Endothelial cell (in vitro differentiated cells): ENCODE measurements around the gene PDLIM7. TPM values are rescaled to one million over a fixed set of nuclear protein-coding genes. Genes with fewer than 3 reads are reported as not detected.

Experiments used
- DNase-seq: peaks from one replicate; pipeline ENCODE4 v3.0.0; 2021; ENCODE audit warnings: low spot score
- H3K27ac Mint-ChIP-seq: one replicate; pipeline ENCODE4 v1.8.0; 2021; ENCODE audit warnings: mixed read lengths, inconsistent platforms; ENCODE audit not compliant: unreplicated experiment
- H3K27me3 Mint-ChIP-seq: one replicate; pipeline ENCODE4 v1.8.0; 2021; ENCODE audit warnings: mild to moderate bottlenecking, moderate library complexity, mixed read lengths, inconsistent platforms; ENCODE audit not compliant: unreplicated experiment
- H3K36me3 Mint-ChIP-seq: one replicate; pipeline ENCODE4 v1.8.0; 2021; ENCODE audit warnings: mild to moderate bottlenecking, low read depth, mixed read lengths, inconsistent platforms; ENCODE audit not compliant: unreplicated experiment
- H3K4me1 Mint-ChIP-seq: one replicate; pipeline ENCODE4 v1.8.0; 2021; ENCODE audit warnings: mild to moderate bottlenecking, mixed read lengths, inconsistent platforms; ENCODE audit not compliant: unreplicated experiment
- H3K4me3 Mint-ChIP-seq: one replicate; pipeline ENCODE4 v1.8.0; 2021; ENCODE audit warnings: mild to moderate bottlenecking, mixed read lengths, inconsistent platforms; ENCODE audit not compliant: unreplicated experiment
- H3K9me3 Mint-ChIP-seq: one replicate; pipeline ENCODE4 v1.8.0; 2021; ENCODE audit warnings: mixed read lengths, inconsistent platforms; ENCODE audit not compliant: unreplicated experiment
- total RNA-seq: library from RNA; stranded (reverse); fragmentation: NEBNext Ultra II Directional; extraction: Animal tissue kit (Norgen Biotek cat#: 25700); gene quantifications from one replicate; pipeline ENCODE4 v1.2.1, GENCODE V29; 2021; ENCODE audit not compliant: unreplicated experiment
- TF ChIP-seq, protein P1 (sequence below): fragments of 200-600 bp; sonication (generic); IDR thresholded peaks from one replicate; pipeline ENCODE4 v1.5.0; 2021; ENCODE audit warnings: antibody characterized with exemption; ENCODE audit not compliant: unreplicated experiment

Gene PDLIM7
- total RNA-seq, 1 donor from 2014 or later: 238 TPM

DNA sequence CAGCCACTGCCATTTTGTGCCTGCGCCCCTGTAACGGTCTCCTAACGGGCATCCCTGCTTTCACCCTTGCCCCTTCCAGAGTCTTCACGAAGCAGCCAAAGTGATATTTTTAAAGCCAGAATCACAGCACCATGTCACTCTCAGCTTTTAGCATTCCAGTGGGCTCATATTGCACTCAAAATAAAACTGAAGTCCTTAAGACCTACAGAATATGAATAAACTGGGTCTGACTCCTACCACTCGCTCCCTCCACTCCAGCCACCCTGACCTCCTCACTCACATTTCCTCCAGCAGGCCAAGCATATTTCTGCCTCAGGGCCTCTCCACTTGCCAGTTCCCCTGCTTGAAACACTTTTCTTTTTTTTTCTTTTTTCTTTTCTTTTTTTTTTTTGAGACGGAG is 2.4 kb upstream of the PDLIM7 start:
- Mint-ChIP-seq H3K27ac (no peak overlapping the region), H3K36me3 (peaks cover 14% of the 10 kb centered on the region), H3K4me1 (peaks cover 29% of the 10 kb centered on the region), H3K27me3 (peaks cover 10% of the 10 kb centered on the region), H3K9me3 (no peaks in the 10 kb centered on the region), H3K4me3 (peak overlapping the region; percentile 27)
- TF ChIP-seq, protein P1, sequence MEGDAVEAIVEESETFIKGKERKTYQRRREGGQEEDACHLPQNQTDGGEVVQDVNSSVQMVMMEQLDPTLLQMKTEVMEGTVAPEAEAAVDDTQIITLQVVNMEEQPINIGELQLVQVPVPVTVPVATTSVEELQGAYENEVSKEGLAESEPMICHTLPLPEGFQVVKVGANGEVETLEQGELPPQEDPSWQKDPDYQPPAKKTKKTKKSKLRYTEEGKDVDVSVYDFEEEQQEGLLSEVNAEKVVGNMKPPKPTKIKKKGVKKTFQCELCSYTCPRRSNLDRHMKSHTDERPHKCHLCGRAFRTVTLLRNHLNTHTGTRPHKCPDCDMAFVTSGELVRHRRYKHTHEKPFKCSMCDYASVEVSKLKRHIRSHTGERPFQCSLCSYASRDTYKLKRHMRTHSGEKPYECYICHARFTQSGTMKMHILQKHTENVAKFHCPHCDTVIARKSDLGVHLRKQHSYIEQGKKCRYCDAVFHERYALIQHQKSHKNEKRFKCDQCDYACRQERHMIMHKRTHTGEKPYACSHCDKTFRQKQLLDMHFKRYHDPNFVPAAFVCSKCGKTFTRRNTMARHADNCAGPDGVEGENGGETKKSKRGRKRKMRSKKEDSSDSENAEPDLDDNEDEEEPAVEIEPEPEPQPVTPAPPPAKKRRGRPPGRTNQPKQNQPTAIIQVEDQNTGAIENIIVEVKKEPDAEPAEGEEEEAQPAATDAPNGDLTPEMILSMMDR: no peak
- no peak for DNase-seq

DNA sequence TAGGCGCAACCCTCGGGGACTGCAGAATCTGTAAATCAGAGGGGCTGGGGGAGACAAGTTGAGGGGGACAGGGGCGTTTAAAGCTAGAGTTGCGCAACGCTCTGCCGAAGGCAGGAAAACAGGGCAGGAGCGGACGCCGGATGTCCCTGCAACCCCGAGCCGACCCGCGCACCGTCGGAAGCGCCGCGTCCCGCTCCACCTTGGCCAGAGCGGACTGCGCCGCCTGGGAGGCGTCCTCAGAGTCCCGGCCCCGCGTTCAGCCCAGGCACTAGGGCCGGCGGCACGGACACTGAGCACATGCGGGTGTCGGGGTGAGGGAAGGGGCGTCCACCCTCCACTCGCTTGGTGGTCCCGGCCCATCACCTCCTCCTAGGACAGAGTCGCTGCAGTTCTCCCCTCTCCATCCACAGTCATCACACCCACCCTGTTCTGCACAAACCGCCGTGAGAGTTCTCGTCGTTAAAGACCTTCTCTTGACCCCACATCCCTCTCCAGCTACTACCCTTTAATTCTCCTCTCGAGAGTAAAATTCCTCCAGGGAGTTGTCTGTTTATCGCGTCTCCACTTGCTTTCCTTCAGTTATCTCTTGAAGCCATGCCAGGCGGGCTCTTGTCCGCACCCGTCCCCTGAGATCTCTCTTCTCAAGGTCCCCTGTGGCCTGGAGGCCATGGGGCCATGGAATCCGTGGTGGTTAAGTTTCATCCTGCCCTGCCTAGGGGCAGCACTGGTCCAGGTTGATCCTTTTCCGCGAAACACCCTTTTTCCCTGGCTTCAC is 796 bp upstream of the PDLIM7 start:
- H3K4me1 Mint-ChIP-seq: peaks cover 36% of the 10 kb centered on the region
- peak overlapping the region; percentile 89 for H3K4me3 Mint-ChIP-seq
- no peaks in the 10 kb centered on the region for H3K9me3 Mint-ChIP-seq
- peak; percentile 68 for DNase-seq
- peaks cover 14% of the 10 kb centered on the region for H3K36me3 Mint-ChIP-seq
- peaks cover 10% of the 10 kb centered on the region for H3K27me3 Mint-ChIP-seq
- H3K27ac Mint-ChIP-seq: peak overlapping the region; percentile 87
- TF ChIP-seq, protein P1: no peak

DNA sequence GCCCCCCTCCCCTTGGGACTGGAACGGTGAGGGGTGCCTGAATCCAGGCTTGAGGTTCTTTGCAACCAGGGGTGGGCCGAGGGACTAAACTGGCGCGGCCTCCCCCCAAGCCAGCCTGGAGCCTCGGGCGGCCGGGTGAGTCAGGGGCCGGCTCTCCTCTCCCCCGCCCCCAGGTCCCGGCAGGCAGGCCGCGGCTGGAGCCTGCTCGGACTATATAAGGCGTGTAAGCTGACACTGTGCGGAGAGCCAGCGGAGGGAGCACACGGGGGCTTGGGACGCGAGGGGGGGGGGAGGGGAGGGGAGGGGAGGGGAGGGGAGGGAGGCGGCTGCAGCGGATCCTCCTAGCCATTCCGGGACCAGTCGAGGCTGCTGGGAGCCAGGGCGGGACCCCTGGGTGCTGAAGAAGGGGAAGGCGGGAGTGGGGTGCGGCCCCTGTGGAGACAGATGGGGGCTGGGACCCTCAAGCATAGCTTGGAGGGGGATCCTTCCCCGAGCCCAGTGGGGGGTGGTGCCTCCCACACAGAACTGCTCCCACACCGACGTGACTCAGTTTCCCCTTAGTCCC is 595 bp downstream of the PDLIM7 start:
- peaks cover 37% of the 10 kb centered on the region for H3K4me1 Mint-ChIP-seq
- TF ChIP-seq, protein P1: no peak
- H3K9me3 Mint-ChIP-seq: no peaks in the 10 kb centered on the region
- H3K4me3 Mint-ChIP-seq: peak overlapping the region; percentile 87
- DNase-seq: peak; percentile 77
- peaks cover 9% of the 10 kb centered on the region for H3K36me3 Mint-ChIP-seq
- H3K27me3 Mint-ChIP-seq: peaks cover 8% of the 10 kb centered on the region
- H3K27ac Mint-ChIP-seq: no peak overlapping the region

DNA sequence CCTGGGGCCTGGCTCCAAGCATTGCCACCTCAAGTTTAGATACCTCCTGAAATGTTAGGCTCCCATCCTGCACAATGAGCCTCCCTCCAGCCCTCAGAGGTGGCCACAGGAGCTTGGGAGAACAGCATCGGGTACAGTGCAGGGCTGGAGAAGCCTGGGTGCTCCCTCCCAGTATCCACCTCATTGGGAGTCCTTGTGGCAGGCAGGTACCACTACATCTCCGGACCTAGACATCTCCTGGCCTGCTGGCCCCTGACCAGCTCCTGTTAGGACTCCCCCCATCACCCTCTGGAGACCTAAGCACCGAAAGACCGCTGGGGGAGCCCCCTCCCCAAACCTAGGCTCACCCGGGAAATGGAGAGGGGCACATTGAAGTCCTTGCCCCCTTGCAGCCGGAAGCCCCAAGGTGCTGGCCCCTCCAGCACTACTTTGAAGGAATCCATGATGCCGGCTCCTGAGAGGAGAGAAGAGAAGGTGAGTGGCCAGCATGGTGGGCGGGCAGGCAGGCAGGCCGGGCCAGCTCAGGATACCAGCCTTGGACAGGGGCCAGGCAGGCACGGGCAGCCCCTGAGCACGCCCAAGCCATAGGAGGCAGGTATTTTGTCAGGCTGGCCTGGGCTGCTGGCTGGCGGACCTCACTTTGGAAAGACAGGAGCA is 1.2 kb downstream of the PDLIM7 start:
- no peak for DNase-seq
- Mint-ChIP-seq H3K27ac (peak overlapping the region; percentile 74), H3K4me1 (peaks cover 37% of the 10 kb centered on the region), H3K9me3 (no peaks in the 10 kb centered on the region), H3K4me3 (peak overlapping the region; percentile 87), H3K36me3 (peaks cover 10% of the 10 kb centered on the region), H3K27me3 (peaks cover 9% of the 10 kb centered on the region)
- TF ChIP-seq, protein P1: peak; percentile 26
